Measurements from ENCODE around the gene TMPRSS9.

Gene TMPRSS9

DNA sequence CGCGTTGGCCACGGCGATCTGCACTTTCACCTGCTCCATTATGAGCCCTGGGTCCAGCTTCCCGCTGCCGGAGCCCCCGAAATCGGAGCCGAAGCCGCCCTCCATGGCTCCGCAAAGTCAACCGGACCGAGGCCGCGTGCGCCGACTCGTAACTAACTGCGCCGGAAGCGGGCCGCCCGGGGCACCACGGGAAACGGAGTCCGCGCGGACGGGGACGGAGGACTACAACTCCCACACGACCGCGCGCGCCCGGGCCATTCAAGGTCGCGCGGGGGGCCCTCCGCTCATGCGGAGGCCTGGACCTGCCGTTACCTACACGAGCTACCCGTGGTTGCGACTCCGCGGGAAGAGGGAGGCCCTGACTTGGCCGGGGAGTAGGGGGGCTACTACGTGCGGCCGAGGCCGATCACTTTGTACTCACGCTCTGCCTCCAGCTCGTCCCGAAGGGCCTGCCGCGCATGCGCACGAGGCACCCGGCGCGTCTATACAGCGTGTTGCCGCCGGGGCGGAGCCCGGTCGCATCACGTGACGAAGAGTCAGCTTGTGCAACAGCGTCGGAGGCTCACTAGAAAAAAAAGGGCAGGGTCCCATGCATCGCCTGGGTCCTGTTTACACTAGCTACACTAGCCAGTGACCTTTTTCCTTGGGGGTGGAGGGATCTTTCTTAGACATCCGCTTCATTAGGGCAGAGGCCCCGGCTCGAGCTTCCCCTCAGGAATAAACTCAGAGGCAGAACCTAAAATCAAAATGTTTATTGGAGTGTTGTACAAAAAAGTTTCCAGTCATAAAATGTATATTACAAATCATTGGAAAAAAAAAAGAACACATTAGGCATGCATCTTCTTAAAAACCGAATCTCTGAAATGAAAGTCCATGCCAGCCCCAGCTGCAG, 67.6 kb downstream of the TMPRSS9 start, which contains the start of gene TIMM13:
TSS of gene TIMM13 (minus strand) at position 158 of the 892 bp plus-strand sequence. CDS start at position 105, 53 bp downstream.
- Histone ChIP-seq H3K4me3 (peak within 1 kb of the TSS; percentile 78 to 99 (median 85)), H3K27ac (peak within 1 kb of the TSS; percentile 65 to 100 (median 97))

DNA sequence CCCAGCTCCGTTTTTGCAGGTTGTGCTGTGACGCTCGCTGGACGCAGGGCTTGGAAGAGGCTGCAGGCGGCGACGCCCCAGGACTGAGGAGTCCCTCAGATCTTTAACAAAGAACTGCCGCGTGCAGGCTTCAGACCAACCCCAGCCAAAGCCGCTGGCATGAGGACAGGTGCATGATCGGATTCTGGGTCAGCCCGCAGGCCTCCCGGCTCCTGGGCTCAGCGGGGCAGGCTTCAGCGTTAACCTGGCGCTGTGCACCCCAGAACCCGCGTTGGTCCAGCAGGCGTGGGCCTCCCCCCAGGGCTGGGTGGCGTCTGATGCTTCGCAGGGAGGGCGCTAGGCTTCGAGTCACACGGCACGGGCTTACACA, 68.2 kb downstream of the TMPRSS9 start:
- Histone ChIP-seq H3K27ac (peak overlapping the region in 20 of 21 experiments; percentile 14 to 100 (median 98)), H3K4me3 (peak overlapping the region; percentile 78 to 99 (median 85))

DNA sequence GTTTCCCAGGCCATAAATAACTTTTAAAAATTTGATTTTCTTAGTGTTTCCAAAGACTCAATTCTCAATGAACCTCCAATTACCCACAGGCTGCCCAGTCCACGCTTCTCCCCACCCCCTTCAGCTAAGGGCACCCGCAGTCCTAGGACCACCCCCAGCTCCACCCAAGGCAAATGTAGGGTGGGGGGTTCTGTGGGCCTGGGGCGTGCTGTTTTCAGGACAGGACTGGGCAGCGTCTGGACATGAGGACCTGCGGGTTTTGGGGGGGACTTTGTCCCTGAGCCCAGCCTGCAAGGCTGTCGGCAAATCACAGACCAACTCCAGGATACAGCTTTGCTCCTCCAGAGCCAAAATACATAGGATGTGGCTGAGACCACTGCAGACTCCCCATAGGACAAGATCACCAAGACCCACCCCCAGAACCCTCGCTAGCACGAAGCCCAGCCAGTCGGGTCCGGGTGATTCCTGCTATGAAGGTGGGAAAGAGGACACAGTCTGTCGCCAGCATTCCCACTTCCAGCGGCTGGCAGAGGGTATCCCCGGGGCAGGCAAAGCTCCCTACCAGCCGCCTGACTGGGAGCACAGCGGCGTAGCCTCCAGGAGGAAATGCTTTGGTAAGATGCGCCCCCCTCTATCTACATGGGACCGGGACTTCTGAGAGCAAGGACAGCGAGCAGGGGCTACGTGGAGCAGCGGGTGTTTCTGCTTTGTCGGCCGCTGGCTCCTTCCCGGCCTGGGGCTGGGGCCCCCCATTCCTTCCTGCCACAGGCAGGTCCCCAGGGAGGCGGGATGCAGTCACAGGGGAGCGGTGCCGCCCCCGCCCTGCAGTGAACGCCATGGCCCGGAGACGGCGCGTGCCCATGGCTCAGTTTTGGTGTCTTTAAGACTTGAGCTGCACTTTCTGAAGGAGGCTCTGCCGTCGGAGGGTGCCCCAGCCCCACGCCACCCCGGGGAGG, 69.0 kb downstream of the TMPRSS9 start:
- Histone ChIP-seq H3K27ac (peak overlapping the region in 9 of 21 experiments; percentile 14 to 99 (median 96)), H3K4me3 (peak overlapping the region in 1 of 7 experiments; percentile 80)

DNA sequence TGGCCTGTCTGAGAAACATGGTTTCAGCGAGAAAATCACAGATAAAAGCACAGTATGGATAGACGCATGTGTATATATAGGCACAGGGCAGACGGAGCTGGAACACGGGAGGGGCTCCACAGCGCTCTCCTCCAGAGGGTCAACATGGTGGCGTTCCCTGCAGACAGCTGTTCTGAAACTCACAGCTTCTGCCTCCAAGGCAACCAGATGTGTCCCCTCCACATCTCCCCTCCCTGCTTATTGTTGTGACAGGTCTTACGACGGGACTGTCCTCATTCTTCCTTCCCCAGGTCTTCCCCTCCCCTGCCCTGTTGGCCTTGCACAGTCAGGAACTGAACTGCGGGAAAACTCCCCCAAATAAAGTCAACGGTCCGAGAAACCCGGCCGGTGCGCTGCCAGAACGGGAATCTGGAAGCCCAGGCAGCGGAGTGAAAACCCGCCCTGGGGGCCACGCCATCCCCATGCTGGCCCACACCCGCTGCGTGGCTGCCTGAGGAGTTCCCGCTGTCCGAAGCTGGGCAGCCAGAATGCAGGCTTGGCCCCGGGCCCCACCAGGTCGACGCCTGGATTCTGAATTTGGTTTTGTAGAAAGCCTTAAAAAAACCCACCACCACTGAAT, 70.0 kb downstream of the TMPRSS9 start:
- no peak overlapping the region for H3K4me3 ChIP-seq
- no peak overlapping the region for H3K27ac ChIP-seq

DNA sequence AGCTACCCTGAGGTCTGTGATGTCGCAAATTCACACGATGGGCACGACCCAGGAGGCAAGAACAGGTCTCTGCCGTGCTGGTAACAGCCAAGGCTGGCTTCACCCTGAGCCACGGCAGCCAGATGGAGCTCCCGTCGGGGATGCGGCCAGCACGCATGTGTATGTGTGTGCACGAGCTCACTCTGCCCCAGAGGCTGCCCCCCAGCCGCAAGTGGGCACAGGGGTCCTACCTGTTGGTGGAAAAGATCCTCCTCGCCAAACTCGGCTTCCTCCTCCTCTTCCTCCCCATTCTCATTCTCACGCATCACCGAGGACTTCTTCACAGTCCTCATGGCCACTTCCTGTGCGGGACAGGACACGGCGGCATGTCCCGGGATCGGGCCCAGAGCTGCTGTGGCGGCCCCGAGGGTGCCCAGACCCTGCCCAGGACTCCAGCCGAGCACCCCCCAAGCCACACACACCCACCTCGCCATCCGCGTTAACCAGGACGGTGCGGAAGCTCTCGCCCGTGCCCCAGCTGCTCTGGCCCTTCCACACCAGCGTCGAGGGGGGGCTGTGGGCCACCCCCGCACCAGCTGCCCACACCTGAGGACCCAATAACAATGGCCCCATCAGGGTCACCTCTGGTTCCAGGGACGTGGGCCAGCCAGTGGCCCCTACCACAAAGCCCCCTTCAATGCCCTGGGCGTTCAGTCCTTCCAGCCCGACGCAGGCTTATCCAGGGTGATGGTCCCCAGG, 71.4 kb downstream of the TMPRSS9 start:
- H3K27ac ChIP-seq = no peak overlapping the region
- no peak overlapping the region for H3K4me3 ChIP-seq

DNA sequence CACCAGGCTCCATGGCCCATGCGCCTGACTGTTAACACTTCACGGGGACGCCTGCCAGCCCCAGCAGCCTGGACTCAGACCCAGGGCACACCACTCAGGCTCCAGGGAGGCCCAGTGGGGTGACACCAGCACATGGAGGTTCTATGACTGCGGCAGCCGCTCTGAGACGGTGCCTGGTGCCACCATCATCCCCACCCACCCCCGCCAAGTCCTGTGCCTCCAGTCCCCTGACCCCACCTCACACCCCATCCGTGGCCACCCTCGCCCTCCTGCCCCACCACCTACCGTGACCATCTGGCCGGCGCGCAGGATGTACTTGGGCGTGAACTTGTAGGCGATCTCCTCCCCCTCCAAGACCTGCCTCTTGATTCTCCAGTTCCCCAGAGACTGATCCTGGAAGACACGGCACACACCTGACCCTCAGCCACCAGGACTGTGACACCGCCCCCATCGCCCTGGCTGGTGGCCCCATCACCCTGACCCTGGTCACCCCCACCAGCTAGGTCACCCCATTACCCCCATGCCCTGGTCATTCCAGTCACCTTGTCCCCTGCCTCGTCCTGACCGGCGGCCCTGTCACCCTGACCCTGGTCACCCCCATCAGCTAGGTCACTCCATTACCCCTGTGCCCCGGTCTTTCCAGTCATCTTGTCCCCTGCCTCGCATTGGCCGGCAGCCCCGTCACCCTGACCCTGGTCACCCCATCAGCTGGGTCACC, 72.2 kb downstream of the TMPRSS9 start:
- Histone ChIP-seq H3K4me3 (no peak overlapping the region), H3K27ac (no peak overlapping the region)

DNA sequence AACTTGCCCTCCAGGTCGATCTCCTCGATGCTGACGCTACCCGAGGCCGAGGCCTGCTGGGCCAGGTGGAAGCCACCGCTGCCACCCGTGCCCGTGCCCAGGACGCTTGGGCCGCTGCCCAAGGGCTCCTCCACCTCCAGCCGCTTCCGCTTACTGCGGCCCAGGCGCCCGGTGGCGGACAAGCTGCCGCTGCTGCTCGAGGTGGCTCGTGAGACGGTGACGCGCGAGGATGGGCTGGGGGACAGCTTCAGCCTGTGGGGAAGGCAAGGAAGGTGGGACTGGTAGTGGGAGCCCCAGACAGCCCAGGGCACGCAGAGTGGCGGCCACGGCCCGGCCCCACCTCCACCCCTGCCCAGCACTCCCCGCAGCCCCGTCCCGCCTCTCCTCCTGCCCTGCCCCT, 73.8 kb downstream of the TMPRSS9 start:
- no peak overlapping the region for H3K4me3 ChIP-seq
- H3K27ac ChIP-seq = no peak overlapping the region

DNA sequence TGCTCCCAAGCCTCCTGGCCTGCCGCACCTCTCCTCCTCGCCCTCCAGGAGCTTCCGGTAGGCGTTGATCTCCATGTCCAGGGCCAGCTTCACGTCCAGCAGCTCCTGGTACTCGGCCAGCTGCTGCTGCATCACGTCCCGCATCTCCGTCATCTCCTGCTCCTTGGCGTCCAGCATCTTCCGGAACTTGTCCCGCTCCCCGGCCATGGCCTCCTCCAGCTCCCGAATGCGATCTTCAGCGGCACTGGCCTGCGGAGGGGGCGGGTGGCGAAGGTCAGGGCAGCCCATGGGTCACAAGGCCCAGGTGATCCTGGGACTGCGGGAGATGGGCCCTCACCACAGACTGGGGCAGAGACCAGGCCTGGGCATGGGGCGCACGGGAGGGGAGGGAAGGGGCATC, 74.2 kb downstream of the TMPRSS9 start:
- H3K27ac ChIP-seq = no peak overlapping the region
- H3K4me3 ChIP-seq = no peak overlapping the region

DNA sequence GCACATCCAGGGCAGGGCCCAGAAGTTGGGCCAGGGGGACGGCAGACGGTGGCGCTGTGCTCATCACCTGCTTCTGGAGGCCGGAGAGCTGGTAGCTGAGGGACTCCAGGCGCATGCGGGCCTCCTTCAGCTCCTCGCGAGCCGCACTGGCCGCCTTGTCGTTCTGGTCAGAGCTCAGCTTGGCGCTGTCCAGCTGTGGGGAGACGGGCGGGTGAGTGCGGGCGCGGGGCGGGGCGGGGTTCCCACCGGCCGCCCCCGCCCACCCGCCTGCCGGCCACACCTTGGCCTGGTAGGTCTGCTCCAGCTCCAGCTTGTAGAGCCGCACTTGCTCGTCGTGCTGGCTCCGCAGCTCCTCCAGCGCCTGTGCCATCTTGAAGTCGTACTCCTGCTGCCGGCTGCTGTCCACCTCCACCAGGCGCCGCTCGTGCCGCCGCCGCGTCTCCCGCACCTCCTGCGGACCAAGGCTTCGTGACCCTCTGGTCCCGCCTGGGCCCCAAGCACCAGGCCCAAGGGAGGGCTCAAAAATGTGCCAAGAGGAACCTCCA, 74.7 kb downstream of the TMPRSS9 start:
- Histone ChIP-seq H3K27ac (no peak overlapping the region), H3K4me3 (no peak overlapping the region)

DNA sequence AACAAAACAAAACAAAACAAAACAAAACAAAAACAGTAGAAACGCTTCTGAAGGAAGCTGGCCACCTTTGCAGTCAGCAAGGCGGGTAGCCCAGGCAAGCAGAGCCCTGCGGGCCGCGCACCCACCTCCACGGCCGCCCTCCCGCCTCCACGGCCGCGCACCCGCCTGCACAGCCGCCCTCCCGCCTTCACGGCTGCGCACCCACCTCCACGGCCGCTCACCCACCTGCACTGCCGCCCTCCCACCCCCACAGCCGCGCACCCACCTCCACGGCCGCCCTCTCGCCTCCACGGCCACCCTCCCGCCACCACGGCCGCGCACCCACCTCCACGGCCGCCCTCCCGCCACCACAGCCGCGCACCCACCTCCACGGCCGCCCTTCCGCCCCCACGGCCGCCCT, 76.3 kb downstream of the TMPRSS9 start:
- H3K27ac ChIP-seq = no peak overlapping the region
- H3K4me3 ChIP-seq = no peak overlapping the region

DNA sequence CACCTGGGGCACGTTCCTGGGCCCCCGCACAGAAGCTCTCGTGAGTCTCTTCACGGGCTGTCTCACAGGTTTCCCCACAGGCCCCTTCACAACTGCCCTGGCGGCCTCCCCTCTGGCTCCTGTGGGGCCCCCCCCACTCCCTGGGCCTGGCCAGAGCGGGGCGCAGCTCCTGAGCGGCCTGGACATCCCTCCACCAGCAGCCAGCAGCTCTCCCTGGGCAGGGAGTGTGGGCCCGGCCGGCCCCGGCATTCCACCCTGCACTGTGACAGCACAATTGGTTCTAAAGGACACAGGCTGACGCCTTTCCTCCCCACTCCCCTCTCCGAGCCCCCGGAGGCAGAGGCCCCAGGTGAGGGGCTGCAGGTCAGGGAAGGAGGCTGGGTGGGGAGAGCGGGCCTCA, 76.9 kb downstream of the TMPRSS9 start:
- no peak overlapping the region for H3K4me3 ChIP-seq
- no peak overlapping the region for H3K27ac ChIP-seq

DNA sequence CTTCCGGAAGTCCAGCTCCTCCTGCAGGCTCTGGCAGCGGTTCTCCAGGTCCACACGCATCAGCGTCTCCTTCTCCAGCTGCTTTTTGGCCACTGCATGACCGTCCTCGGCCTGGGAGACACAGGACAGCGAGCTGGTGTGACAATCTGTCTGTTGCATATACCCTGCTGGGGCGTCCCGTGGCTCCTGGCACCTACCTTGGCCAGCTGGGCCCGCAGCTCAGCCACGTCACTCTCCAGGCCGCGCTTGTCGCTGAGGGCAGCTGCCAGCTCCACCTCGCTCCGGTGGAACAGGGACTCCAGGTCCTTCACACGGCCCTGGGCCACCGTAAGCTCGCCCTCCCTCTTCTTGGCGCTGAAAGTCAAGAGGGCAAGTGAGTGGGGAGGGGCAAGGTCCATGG, 78.1 kb downstream of the TMPRSS9 start:
- Histone ChIP-seq H3K4me3 (no peak overlapping the region), H3K27ac (no peak overlapping the region)

DNA sequence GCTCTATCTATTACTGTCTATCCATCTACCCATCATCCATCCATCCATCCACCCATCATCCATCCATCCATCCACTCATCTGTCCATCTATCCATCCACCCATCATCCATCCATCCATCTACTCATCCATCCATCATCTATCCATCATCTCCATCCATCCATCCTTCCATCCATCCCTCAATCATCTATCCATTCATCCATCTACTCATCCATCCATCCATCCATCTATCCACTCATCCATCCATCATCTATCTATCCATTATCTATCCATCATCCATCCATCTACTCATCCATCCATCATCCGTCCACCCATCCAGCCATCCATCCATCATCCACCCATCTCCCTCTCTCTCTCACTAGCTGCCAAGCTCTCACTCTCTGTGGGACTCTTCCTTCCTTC, 80.5 kb downstream of the TMPRSS9 start:
- Histone ChIP-seq H3K4me3 (no peak overlapping the region), H3K27ac (no peak overlapping the region)

DNA sequence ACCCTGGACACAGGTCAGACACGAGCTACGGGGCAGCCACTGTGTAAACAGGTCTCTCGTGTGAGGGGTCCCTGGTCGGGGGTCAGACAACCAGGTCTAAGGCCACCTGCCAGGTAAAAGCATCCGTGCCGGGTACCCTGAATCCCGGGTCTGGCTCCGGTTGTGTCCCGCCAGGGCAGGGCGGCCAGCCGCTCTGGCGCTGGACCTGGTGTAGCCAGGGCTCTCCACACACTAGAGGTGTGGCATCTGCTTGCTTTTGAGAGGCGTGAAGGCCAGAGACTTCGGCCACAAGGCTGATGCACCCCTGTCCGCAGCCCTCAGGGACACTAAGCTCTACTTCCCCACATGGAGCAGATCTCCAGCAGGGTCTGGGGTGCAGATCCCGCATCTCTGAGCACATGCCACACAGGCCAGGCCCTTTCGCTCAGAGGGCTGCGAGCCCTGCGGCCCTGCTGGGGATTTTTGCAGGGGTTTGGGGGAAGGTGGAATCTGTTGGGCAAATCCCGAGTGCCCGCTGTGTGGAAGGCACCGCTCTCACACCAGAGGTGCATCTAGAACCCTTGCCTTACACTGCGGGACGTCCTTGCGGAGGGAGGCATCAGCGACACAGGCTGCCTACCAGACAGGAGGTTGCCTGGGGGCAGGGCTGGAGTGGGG, 81.2 kb downstream of the TMPRSS9 start:
- no peak overlapping the region for H3K4me3 ChIP-seq
- no peak overlapping the region for H3K27ac ChIP-seq

DNA sequence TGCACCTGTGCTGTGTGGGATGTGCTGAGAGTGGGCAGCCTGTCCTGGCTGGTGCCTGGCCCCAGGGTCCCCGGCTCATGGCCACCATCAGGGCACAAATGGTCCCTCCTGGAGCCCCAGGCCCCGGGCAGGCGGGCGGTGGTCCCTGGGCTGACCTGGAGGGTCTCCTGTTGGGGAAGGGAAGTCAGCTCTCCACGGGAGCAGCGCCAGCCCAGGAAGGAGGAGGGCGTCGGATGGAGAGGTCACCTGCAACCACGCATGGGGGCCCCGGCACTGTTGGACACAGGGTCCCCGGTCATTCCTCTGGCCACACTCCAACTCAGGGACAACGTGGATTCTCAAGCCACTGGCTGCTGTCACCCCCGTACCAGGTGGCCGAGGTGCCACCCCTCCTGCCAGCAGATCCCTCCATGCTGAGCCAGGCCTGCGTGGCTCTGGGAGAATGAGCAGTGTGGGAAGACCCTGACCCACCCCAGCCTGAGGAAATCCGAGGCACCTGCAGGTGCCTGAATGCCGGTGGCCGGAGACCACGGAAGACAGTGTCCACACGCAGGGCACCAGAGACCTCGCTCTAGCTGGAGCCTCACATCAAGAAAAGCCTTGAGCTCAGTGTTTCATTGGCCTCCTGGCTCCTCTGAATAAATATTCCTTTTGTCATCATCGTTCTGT, 83.2 kb downstream of the TMPRSS9 start:
- no peak overlapping the region for H3K27ac ChIP-seq
- no peak overlapping the region for H3K4me3 ChIP-seq

DNA sequence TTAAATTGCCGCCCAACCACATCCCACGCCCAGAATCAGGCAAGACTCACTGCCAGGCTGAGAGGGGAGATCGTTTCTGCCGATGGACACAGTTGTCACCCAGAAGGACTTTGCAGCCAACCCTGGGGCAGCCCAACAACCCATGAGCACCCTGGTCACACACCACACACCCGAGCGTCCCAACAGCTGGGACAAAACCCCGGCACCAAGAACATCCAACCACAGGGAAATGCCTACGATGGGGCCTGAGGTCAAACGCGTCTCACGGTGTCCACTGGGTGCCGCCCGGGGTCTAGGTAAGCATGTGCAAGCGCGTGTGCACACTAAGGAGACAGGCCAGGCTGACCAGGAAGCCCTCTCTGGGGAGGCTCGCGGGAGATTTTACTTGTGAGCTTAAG, 83.7 kb downstream of the TMPRSS9 start:
- no peak overlapping the region for H3K4me3 ChIP-seq
- no peak overlapping the region for H3K27ac ChIP-seq

DNA sequence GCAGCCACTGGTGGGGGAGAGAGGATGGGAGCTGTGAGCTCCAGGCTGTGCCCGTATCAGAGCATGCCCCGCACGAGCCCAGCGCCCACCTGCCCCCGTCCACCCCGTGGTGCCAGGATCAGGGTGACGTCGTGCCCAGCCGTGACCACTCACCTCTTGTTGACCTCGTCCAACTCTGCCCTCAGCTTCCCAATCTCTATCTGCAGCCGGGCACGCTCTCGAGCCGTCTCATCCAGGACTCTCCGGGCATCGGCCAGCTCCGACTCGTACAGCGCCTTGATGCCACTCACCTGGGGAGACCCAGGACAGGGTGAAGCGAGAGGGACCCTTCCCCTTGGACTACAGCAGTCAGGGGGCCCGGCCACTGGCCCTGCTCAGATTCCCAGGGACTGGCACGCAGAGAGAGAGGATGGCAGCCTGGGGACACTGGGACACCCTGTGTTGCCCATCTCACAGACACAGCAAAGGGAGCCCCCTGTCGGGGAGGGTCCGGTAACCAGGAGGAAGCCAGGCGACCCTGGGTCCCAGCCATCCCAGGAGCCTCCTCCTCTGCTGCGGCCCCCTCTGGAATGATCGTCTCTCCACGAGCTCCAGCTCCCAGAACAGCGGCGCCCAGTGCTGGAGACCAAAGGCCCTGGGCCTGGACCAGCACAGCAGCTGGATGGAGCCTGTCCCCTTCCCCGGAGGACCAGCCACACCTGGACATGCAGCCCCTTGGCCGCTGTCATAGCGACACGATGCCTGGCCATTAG, 84.4 kb downstream of the TMPRSS9 start:
- Histone ChIP-seq H3K27ac (no peak overlapping the region), H3K4me3 (no peak overlapping the region)
